Thymus (tissue), 2 donors: ENCODE results near the gene ZSCAN29. TPM values are rescaled to one million over a fixed set of nuclear protein-coding genes. Genes with fewer than 3 reads are reported as not detected.

Source experiments
- polyA plus RNA-seq: library from polyadenylated mRNA; stranded (reverse); fragments of 200-250 nt; gene quantifications from one replicate; pipeline ENCODE4 v1.2.3, GENCODE V29; 2013
- total RNA-seq: library from RNA; stranded (reverse); fragments of 120-200 nt; gene quantifications from one replicate; pipeline ENCODE4 v1.2.4, GENCODE V29; 2013
- donor health status: healthy.

The ZSCAN29 gene
- total and polyA plus RNA-seq, 2 donors: 7.8 to 17.2 TPM

Other genes with a start within 250 kb of the ZSCAN29 start
- 5.1 TPM for gene TMEM62, start 237.5 kb downstream of the ZSCAN29 start, total RNA-seq
- gene TMEM62, start 237.5 kb downstream of the ZSCAN29 start, polyA plus RNA-seq: 17.8 TPM
- 60.7 TPM for gene CCNDBP1, start 185.6 kb downstream of the ZSCAN29 start, total RNA-seq
- 87.9 TPM for gene CCNDBP1, start 185.6 kb downstream of the ZSCAN29 start, polyA plus RNA-seq
- 2.8 TPM for gene EPB42, start 150.0 kb downstream of the ZSCAN29 start, total RNA-seq
- 0.21 TPM for gene EPB42, start 150.0 kb downstream of the ZSCAN29 start, polyA plus RNA-seq
- gene TGM5, start 104.1 kb downstream of the ZSCAN29 start, total RNA-seq: 0.19 TPM
- gene TGM5, start 104.1 kb downstream of the ZSCAN29 start, polyA plus RNA-seq: 1.2 TPM
- gene TGM7, start 68.8 kb downstream of the ZSCAN29 start, total RNA-seq: 0.19 TPM
- gene TGM7, start 68.8 kb downstream of the ZSCAN29 start, polyA plus RNA-seq: 0.30 TPM
- 11.3 TPM for gene LCMT2, start 40.5 kb downstream of the ZSCAN29 start, total RNA-seq
- gene LCMT2, start 40.5 kb downstream of the ZSCAN29 start, polyA plus RNA-seq: 5.9 TPM
- gene TUBGCP4, start 58 bp upstream of the ZSCAN29 start, total RNA-seq: 8.5 TPM
- 5.4 TPM for gene TUBGCP4, start 58 bp upstream of the ZSCAN29 start, polyA plus RNA-seq
- 29.8 TPM for gene TP53BP1, start 122.1 kb upstream of the ZSCAN29 start, total RNA-seq
- 17.5 TPM for gene TP53BP1, start 122.1 kb upstream of the ZSCAN29 start, polyA plus RNA-seq
- gene MAP1A, start 146.6 kb upstream of the ZSCAN29 start, total RNA-seq: 12.7 TPM
- 3.6 TPM for gene MAP1A, start 146.6 kb upstream of the ZSCAN29 start, polyA plus RNA-seq
- gene PPIP5K1, start 219.2 kb upstream of the ZSCAN29 start, total RNA-seq: 4.6 TPM
- gene PPIP5K1, start 219.2 kb upstream of the ZSCAN29 start, polyA plus RNA-seq: 5.7 TPM
- 0.09 TPM for gene CKMT1B, start 223.0 kb upstream of the ZSCAN29 start, total RNA-seq
- 0.94 TPM for gene CKMT1B, start 223.0 kb upstream of the ZSCAN29 start, polyA plus RNA-seq
- 0.05 TPM for gene STRC, start 247.8 kb upstream of the ZSCAN29 start, total RNA-seq
- 1.8 TPM for gene STRC, start 247.8 kb upstream of the ZSCAN29 start, polyA plus RNA-seq